H4 (cell line): ENCODE results near the gene P2RX2. TPM values are rescaled to one million over a fixed set of nuclear protein-coding genes. Genes with fewer than 3 reads are reported as not detected.

Experiments
- DNase-seq: peaks from one replicate; pipeline ENCODE4 v3.0.0-alpha.2; 2015; ENCODE audit warnings: low spot score
- total RNA-seq: library from RNA; depleted of rRNA; stranded (reverse); fragments of >200 nt; shearing (Covaris generic); gene quantifications from 2 replicates; pipeline ENCODE4 v1.2.3, GENCODE V29; 2014; rRNA removed

P2RX2 gene
- total RNA-seq, 1 experiment from 2014 or later: not detected

GRCh38 chr12:132662901-132663755 lies 44.6 kb downstream of the P2RX2 start:
- DNase-seq: no peak

- no peak for DNase-seq
Measured at GRCh38 chr12:132664206-132665148, 45.9 kb downstream of the P2RX2 start.

- no peak for DNase-seq
Measured at GRCh38 chr12:132665149-132665491, 46.5 kb downstream of the P2RX2 start.

GRCh38 chr12:132665794-132666193 lies 47.2 kb downstream of the P2RX2 start:
- DNase-seq: no peak

- no peak for DNase-seq
Measured at GRCh38 chr12:132668191-132669088, 49.9 kb downstream of the P2RX2 start.

GRCh38 chr12:132669166-132669879 lies 50.7 kb downstream of the P2RX2 start:
- DNase-seq: no peak

Other genes with a start within 250 kb of the P2RX2 start
- gene FBRSL1, start 128.6 kb upstream of the P2RX2 start, total RNA-seq: 1.5 and 1.8 TPM in 2 replicates
- gene LRCOL1, start 8.2 kb upstream of the P2RX2 start, total RNA-seq: not detected in 2 replicates
- 6.9 and 11.8 TPM in 2 replicates for gene POLE, start 68.6 kb downstream of the P2RX2 start, total RNA-seq
- gene PXMP2, start 68.8 kb downstream of the P2RX2 start, total RNA-seq: 28.0 and 36.6 TPM in 2 replicates
- gene PGAM5, start 92.1 kb downstream of the P2RX2 start, total RNA-seq: 24.0 and 27.9 TPM in 2 replicates
- gene ANKLE2, start 143.1 kb downstream of the P2RX2 start, total RNA-seq: 21.9 and 26.8 TPM in 2 replicates
- 21.1 and 37.3 TPM in 2 replicates for gene GOLGA3, start 210.1 kb downstream of the P2RX2 start, total RNA-seq